IMR-90 (cell line): ENCODE measurements around the gene ACTA1. TPM values are rescaled to one million over a fixed set of nuclear protein-coding genes. Genes with fewer than 3 reads are reported as not detected.

ENCODE experiments used
- ATAC-seq: fragments of 200-7000 bp; cut with Tn5 transposase; 2 replicates; pipeline ENCODE4 v1.9.1; 2020; ENCODE audit warnings: low read depth, mild to moderate bottlenecking, moderate library complexity
- BruUV-seq: library from RNA; stranded (reverse); fragments of 400-500 nt; replicated peaks from 2 replicates; lab custom pipeline; 2021; lab: Mats Ljungman, UMichigan
- CTCF ChIA-PET: fragments of 300-600 bp; formaldehyde crosslinking; extraction: SDS; loops from one replicate; lab custom pipeline; 2021; ENCODE audit warnings: antibody characterized with exemption; lab: Yijun Ruan, JAX
- POLR2A ChIA-PET: fragments of 300-600 bp; sonication (Branson Sonifier 250); formaldehyde crosslinking; loops from one replicate; lab custom pipeline; 2022; ENCODE audit warnings: antibody characterized with exemption; ENCODE audit not compliant: unreplicated experiment; lab: Charles Lee
- DNase-seq: peaks from one replicate; pipeline ENCODE4 v3.0.0; 2013
- H2AFZ ChIP-seq: replicated peaks from 2 replicates; pipeline ENCODE3; 2013; ENCODE audit warnings: low read length, mild to moderate bottlenecking; ENCODE audit not compliant: poor library complexity
- H2AK5ac ChIP-seq: 2 replicates; pipeline ENCODE4 v1.6.1; 2013; ENCODE audit warnings: low read depth, low read length, inconsistent platforms
- H2AK9ac ChIP-seq: replicated peaks from 2 replicates; pipeline ENCODE3; 2013; ENCODE audit warnings: mild to moderate bottlenecking, low read depth, low read length, moderate library complexity; ENCODE audit not compliant: poor library complexity
- H2BK120ac ChIP-seq: 2 replicates; pipeline ENCODE4 v1.6.1; 2013; ENCODE audit warnings: low read depth, low read length, inconsistent platforms
- H2BK15ac ChIP-seq: 3 replicates; pipeline ENCODE4 v1.6.1; 2013; ENCODE audit warnings: low read depth, low read length, inconsistent platforms
- H2BK20ac ChIP-seq: 2 replicates; pipeline ENCODE4 v1.6.1; 2013; ENCODE audit warnings: low read depth, mild to moderate bottlenecking, inconsistent platforms, low read length, moderate library complexity
- H2BK5ac ChIP-seq: 2 replicates; pipeline ENCODE4 v1.6.1; 2013; ENCODE audit warnings: mild to moderate bottlenecking, low read depth, low read length, inconsistent platforms; ENCODE audit not compliant: poor library complexity, severe bottlenecking
- H3K14ac ChIP-seq: replicated peaks from 2 replicates; pipeline ENCODE4 v1.6.1; 2013; ENCODE audit warnings: low read depth, low read length, inconsistent platforms
- H3K18ac ChIP-seq: 2 replicates; pipeline ENCODE4 v1.6.1; 2013; ENCODE audit warnings: low read depth, low read length, control low read depth
- H3K23ac ChIP-seq: 2 replicates; pipeline ENCODE4 v1.6.1; 2013; ENCODE audit warnings: low read depth, low read length, inconsistent platforms
- H3K27ac ChIP-seq: 2 replicates; pipeline ENCODE4 v1.5.1; 2013; ENCODE audit warnings: mild to moderate bottlenecking, control low read depth, low read length; ENCODE audit not compliant: insufficient read depth
- H3K27me3 ChIP-seq: 2 replicates; pipeline ENCODE4 v1.6.1; 2013; ENCODE audit warnings: low read length; ENCODE audit not compliant: control insufficient read depth, insufficient read depth
- H3K36me3 ChIP-seq: 2 replicates; pipeline ENCODE4 v1.6.1; 2013; ENCODE audit warnings: low read length, mixed read lengths; ENCODE audit not compliant: control insufficient read depth, insufficient read depth
- H3K4ac ChIP-seq: 2 replicates; pipeline ENCODE4 v1.6.1; 2013; ENCODE audit warnings: low read depth, low read length, inconsistent platforms
- H3K4me1 ChIP-seq: 2 replicates; pipeline ENCODE4 v1.6.1; 2013; ENCODE audit warnings: low read length, mixed read lengths; ENCODE audit not compliant: control insufficient read depth, insufficient read depth
- H3K4me2 ChIP-seq: 2 replicates; pipeline ENCODE4 v1.6.1; 2013; ENCODE audit warnings: low read depth, mild to moderate bottlenecking, control low read depth, low read length, moderate library complexity
- H3K4me3 ChIP-seq: 2 replicates; pipeline ENCODE4 v1.5.1; 2013; ENCODE audit warnings: low read depth, mild to moderate bottlenecking, control low read depth, low read length, moderate library complexity; ENCODE audit not compliant: insufficient read depth
- H3K56ac ChIP-seq: 2 replicates; pipeline ENCODE4 v1.6.1; 2013; ENCODE audit warnings: low read length, inconsistent platforms; ENCODE audit not compliant: insufficient read depth; ENCODE audit errors: extremely low read depth
- H3K79me1 ChIP-seq, 2 experiments: 2 replicates each; pipeline ENCODE4 v1.6.1; 2013; ENCODE audit warnings: low read length in 2 of 2, inconsistent platforms in 1 of 2, low read depth in 1 of 2
- H3K9ac ChIP-seq: 2 replicates; pipeline ENCODE4 v1.6.1; 2013; ENCODE audit warnings: low read depth, low read length, control low read depth
- H3K9me1 ChIP-seq: 2 replicates; pipeline ENCODE4 v1.6.1; 2013; ENCODE audit warnings: low read length, inconsistent platforms; ENCODE audit not compliant: insufficient read depth
- H3K9me3 ChIP-seq: 2 replicates; pipeline ENCODE4 v1.6.1; 2013; ENCODE audit warnings: low read length; ENCODE audit not compliant: control insufficient read depth, insufficient read depth
- H4K20me1 ChIP-seq: 2 replicates; pipeline ENCODE4 v1.6.1; 2013; ENCODE audit warnings: low read length, inconsistent platforms; ENCODE audit not compliant: insufficient read depth
- H4K5ac ChIP-seq: 2 replicates; pipeline ENCODE4 v1.6.1; 2013; ENCODE audit warnings: mild to moderate bottlenecking, low read depth, low read length, control low read depth
- H4K8ac ChIP-seq, 2 experiments: 2 replicates each; pipeline ENCODE4 v1.6.1; 2013; ENCODE audit warnings: low read depth in 2 of 2, low read length in 2 of 2, control low read depth in 1 of 2, inconsistent platforms in 1 of 2
- H4K91ac ChIP-seq: 2 replicates; pipeline ENCODE4 v1.6.1; 2013; ENCODE audit warnings: low read depth, low read length, inconsistent platforms; ENCODE audit not compliant: insufficient read depth
- MAFK ChIP-seq: IDR thresholded peaks from 2 replicates; pipeline ENCODE4 v1.6.1; 2012; ENCODE audit warnings: low read depth, low read length, improper control_type of control experiment
- RAD21 ChIP-seq: IDR thresholded peaks from 2 replicates; pipeline ENCODE4 v1.6.1; 2012; ENCODE audit warnings: low read length, improper control_type of control experiment
- WGBS, 2 experiments: methylation state at CpG; one replicate each; pipeline versions ENCODE4 v1.1.5 to v1.1.7; 2013; ENCODE audit warnings: missing lambda C conversion rate in 2 of 2; ENCODE audit not compliant: insufficient read length in 1 of 2; ENCODE audit errors: extremely low coverage in 2 of 2; 5-methylcytosine and 5-hydroxymethylcytosine counted together
- dilution Hi-C: fragments of 300-500 bp; cut with HindIII; formaldehyde crosslinking; loops from one replicate; pipeline ENCODE4 v1.14.3; 2018; ENCODE audit warnings: low sequenced_read_pairs; ENCODE audit not compliant: unreplicated experiment
- in situ Hi-C: fragments of 300-500 bp; cut with MboI; formaldehyde crosslinking; loops from 3 replicates; pipeline ENCODE4 v1.14.3; 2019; ENCODE audit warnings: low sequenced_read_pairs, inconsistent platforms, mixed read lengths
- intact Hi-C: fragments of 100-400 bp; cut with micrococcal nuclease; formaldehyde crosslinking; loops from 2 replicates; pipeline ENCODE4 v1.10.0; 2022
- polyA plus RNA-seq, 3 experiments: library from polyadenylated mRNA; depleted of rRNA; stranded (reverse); fragments of >200 nt; gene quantifications; 2 replicates each; pipeline ENCODE4 v1.2.3, GENCODE V29; 2012; ENCODE audit warnings: low replicate concordance in 1 of 3
- total RNA-seq: library from RNA; depleted of rRNA; stranded (reverse); fragments of >200 nt; gene quantifications from 2 replicates; pipeline ENCODE4 v1.2.3, GENCODE V29; 2012

ACTA1 gene
- total and polyA plus RNA-seq, 2 of the 4 experiments (the other 2 are of a cell fraction) = not detected

- Histone ChIP-seq H2BK120ac (no peak overlapping the region), H4K8ac (no peak overlapping the region), H4K5ac (no peak overlapping the region), H2AK5ac (no peak overlapping the region), H3K56ac (no peak overlapping the region), H2BK5ac (no peak overlapping the region), H3K79me1 (no peaks in the 10 kb centered on the region), H3K9ac (no peak overlapping the region), H3K23ac (no peak overlapping the region), H3K9me3 (peaks cover 9% of the 10 kb centered on the region), H3K18ac (no peak overlapping the region), H3K14ac (no peak overlapping the region), H3K4me1 (no peaks in the 10 kb centered on the region; the same call in 1 of the 2 replicates), H3K4ac (no peak overlapping the region), H3K9me1 (no peaks in the 10 kb centered on the region), H3K4me3 (no peak overlapping the region), H2BK20ac (no peak overlapping the region), H3K27me3 (peaks cover 69% of the 10 kb centered on the region), H3K36me3 (no peaks in the 10 kb centered on the region; the same call in 1 of the 2 replicates), H2AK9ac (no peak overlapping the region), H2AFZ (peak overlapping the region; percentile 40), H3K27ac (no peak overlapping the region), H4K91ac (no peak overlapping the region), H4K20me1 (no peaks in the 10 kb centered on the region; the same call in 1 of the 2 replicates), H2BK15ac (no peak overlapping the region), H3K4me2 (peak overlapping the region; percentile 58; the same call in 1 of the 2 replicates)
- ChIA-PET CTCF (interaction anchor here (0.6 kb wide), 1 partner anchor 94 kb away, joined by 3 read pairs; no protein-coding TSS in a partner anchor), POLR2A (no interaction called here)
- ATAC-seq (peak; percentile 95), DNase-seq (peak; percentile 37)
- WGBS, 2 experiments = no CpG with 5 or more reads among the region's 16 CpGs
- intact Hi-C loops = no loop called here
- dilution Hi-C loops = no loop called here
- BruUV-seq = no TSS peak
- in situ Hi-C loops = no loop called here
- TF ChIP-seq MAFK = no peak
- TF ChIP-seq RAD21 = peak; percentile 14; the same call in 1 of the 2 replicates
Measured at GRCh38 chr1:229430761-229431283, 3.1 kb downstream of the ACTA1 start.
